ENCODE results near the gene NIM1K. TPM values are rescaled to one million over a fixed set of nuclear protein-coding genes. Genes with fewer than 3 reads are reported as not detected.
"Not testable (repeated sequence)": the region's sequence is repeated elsewhere in the genome, so short reads cannot be mapped to it uniquely, and the experiment has no call there.

Gene NIM1K
- polyA plus RNA-seq, 3 donors: 0.31 to 0.61 (median 0.44) TPM

DNA sequence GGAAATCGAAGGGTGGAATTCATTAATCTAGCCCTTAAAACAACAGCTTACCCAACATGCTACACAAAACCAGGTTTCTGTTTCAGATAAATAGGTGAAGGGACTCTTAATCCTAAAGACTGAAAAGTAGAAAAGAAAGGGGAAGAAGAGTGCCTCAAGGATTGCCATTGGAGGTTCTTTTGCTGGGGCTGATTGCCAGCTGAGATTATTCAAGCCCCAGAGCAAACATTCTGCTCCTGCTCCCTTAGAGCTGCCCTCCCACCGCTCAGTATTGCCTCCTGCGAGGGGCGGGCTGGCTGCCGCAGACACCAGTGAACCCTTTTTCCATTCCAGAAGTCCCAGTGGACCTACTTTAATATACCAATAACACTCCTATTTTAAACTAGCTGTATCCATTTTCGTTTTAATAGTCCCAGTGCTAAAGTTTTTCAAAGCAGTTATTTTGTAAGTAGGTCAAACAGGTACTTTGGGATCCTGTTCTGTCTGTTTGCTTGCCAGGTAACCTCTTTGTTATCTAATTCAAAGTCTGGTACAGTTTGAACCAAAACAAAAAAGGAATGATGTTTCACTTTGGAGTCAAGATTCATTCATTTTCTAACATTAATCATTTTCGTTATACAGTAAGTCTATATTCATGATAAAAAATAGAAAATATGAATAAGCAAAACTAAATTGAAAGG, 82.5 kb downstream of the NIM1K start:
- DNase-seq (ENCODE audit: low read depth in 3 of 3, low spot score in 2 of 3): no peak

DNA sequence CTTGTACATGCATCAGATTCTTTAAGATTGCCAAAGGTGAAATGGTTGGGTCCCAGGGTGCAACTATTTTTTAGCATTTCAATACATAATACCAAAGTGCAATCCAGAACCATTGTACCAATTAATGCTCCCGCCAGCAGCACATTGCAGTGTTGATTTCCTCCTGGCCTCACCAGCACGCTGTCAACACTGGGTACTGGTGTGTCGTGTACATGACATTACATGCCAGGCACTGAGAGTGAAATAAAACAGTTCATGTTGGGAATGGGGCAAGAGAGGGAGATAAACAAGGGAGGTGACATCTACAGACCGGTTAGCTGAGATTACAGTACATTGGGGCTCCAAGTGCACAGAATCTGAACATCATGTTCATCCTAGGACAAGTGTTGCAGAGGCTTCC, 83.4 kb downstream of the NIM1K start:
- DNase-seq (ENCODE audit: low read depth in 3 of 3, low spot score in 2 of 3): no peak

DNA sequence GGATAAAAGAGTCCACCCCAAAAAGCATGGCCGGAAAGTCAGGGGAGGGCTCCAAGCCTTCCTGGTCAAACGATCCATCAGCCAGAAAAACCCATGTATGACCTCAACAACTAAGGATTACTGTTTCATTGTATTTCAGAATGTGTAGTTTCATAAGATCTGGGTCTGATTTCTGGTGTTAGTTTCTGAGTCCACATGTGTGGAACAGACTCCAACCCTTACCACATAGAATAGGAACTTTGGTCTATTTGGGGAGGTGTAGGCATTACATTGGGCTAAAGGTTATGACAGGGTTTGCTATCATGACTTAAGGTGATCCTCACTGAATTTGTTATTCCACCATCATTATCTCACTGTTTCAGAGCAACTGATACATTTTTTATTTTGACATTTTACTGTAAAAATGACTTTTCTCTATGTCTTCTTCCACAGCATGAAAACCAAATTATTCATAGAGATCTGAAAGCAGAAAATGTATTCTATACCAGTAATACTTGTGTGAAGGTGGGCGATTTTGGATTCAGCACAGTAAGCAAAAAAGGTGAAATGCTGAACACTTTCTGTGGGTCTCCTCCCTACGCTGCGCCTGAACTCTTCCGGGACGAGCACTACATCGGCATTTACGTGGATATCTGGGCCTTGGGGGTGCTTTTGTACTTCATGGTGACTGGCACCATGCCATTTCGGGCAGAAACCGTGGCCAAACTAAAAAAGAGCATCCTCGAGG, 87.7 kb downstream of the NIM1K start:
- DNase-seq (ENCODE audit: low read depth in 3 of 3, low spot score in 2 of 3): no peak

DNA sequence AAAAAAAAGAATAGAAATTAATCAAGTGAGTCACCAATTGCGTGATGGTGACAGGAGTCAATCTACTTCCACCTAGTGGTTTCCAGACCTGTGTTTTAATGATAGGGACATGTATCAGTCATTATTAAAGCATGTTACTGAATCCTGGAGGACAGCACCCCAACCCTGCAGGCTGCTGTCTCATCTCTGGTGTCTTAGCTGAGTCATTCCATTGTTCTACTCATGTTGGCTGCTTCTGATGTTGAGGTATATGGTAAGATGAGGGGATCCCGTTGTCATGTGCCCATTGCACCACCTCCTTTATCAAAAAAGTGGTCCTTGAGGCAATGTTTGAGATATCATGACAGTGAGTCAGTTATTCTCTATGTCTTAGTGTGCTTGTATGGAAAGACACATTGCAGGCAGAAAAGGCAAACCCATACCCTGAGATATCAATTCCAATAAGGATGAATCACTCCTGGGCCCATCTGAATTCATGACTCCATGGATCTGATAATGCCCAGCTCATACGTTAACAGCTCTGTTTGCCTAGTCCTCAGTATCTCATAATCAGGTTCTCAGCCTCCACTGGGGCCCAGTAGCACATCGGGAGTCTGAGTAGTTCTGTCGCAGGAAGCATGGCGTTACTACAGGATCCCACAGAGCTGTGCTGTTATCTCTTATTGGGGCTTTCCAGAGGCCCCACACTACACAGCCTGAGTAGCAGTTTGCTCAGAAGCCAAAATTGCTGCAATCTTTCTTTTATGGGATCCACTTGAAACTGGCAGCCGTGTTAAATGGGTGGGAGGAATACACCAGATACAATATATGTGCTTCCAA, 90.0 kb downstream of the NIM1K start:
- DNase-seq (ENCODE audit: low read depth in 3 of 3, low spot score in 2 of 3): no peak

DNA sequence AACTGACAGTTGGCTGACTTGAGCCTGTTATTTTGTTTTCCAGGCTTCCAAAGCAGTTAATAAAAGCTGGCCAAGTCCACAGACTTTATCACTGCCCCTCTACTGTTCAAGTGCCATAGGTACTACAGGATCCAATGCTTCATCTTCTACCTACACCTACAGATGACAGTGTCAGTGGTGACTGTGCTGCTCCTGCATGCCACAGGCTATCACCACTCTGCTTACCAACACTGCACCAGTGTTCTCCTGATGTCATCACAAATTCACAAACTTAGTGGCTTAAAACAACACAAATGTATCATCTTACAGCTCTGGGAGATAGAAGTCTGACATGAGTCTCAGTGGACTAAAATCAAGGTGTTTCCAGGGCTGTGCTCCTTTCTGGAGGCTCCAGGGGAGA, 94.6 kb downstream of the NIM1K start:
- no peak for DNase-seq (ENCODE audit: low read depth in 3 of 3, low spot score in 2 of 3)

DNA sequence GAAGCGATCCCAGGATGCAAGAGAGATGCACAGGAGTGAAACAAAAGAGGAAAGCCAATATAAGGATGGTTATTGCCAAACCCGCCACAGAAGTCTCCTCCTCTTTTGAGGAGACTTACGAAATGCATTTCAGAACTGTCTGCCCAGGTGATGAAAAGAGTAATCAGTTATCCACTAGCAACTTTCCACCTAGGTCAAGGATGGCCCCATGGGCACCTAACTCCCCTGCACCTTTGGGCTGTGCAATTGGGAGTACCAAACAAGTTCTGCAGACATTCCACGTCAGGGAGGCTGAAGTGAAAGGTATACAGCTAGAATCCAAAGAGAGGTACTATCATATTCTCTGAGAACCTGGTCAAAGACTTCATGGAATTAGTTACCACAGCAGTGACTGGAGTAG, 95.5 kb downstream of the NIM1K start:
- DNase-seq (ENCODE audit: low read depth in 3 of 3, low spot score in 2 of 3): no peak

DNA sequence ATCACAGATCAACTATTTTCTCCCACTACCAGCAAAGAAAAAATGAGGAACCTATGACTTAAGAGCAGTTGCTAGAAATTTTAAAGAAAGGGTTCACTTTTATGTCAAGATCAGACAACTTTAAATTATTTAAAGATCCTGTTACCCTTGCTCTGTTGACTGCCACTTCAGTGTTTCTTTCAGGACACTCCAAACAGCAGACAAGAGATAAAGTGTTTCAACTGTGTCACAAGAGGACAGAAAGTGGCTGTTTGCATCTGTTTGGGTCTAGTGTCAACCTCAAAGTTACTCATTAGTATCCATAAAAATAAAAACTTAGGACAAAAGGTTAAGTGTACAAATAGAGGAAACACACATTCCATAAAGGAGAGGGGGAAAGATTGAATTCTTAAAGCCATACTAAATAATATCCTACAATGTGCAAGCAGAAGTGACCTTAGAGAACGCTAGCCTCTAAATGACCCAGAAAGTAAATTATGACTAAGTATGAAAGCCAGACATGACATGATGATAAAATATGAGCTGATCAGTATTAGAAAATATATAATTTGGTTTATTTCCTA, 96.3 kb downstream of the NIM1K start:
- DNase-seq (ENCODE audit: low read depth in 3 of 3, low spot score in 2 of 3): no peak

DNA sequence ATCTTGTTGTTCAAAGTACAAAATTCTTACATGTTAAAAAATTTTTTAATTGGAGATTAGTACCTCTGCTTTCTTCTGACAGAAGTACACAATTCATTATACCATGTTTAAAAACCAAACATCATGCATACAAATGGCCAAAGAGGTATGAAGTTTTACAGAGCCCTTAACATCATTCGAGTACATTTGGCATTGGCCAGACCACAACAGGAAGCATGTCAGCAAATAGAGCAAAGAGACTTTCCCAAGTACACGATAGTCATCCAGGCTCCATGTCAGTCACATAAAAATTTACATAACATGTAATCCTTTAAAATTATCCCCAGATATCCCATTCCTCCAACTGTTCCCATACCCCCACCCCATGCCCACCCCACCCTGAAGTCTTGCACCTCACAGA, 98.7 kb downstream of the NIM1K start:
- DNase-seq (ENCODE audit: low read depth in 3 of 3, low spot score in 2 of 3): no peak

DNA sequence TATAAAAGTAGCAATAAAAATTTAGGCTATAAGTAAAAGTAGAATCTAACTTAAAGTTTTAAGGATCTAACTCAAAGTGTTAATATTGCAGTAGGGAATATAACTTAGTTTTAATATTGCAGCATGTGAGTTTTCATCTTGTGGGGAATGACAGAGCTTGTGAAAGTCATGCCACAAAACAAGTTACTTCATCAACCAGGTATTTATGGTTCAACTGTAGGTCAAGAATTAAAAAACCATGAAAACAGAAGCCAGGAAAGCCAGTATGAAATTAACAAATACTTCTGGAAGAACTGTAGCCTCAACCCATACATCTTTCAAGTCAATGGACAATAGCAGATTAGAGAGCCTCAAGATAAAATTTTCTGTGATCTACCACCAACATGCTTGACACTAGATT, 102.2 kb downstream of the NIM1K start:
- no peak for DNase-seq (ENCODE audit: low read depth in 3 of 3, low spot score in 2 of 3)

DNA sequence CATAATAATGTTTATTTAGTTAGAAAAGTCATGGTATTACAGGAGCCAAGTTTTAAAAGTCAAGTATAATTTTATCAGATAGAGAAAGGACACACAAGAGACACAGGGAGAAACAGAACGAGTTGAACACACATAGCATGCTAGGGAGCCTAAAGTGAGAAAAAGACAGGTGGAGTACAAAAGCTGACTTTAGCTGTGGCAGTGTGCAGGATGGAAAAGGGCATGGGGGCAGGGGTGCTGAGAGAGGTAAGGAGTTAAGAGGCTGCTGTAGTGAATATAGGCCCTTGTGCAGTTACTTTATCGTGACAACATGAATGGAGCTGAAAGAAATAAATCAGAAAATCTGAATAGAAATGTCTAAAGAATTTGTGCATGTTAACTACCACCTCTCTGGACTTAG, 103.2 kb downstream of the NIM1K start:
- DNase-seq (ENCODE audit: low read depth in 3 of 3, low spot score in 2 of 3): no peak

DNA sequence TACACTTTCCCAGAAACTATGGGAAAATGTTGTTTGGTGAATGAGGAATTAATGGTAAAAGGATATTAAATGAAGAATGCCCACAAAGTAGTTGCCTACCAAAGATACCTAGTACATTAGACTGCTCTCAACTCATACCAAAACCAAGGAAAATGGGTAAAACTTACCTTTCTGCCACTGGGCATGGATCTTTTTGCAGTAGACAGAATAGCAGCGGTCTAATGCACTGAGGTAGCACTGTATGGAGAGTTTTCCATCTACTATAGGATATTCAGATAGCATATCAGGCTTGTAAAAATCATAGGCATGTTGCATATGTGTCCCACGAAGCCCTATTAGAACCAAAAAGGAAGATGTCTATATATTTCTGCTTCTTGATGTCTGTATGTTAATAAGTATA, 104.8 kb downstream of the NIM1K start:
- no peak for DNase-seq (ENCODE audit: low read depth in 3 of 3, low spot score in 2 of 3)

DNA sequence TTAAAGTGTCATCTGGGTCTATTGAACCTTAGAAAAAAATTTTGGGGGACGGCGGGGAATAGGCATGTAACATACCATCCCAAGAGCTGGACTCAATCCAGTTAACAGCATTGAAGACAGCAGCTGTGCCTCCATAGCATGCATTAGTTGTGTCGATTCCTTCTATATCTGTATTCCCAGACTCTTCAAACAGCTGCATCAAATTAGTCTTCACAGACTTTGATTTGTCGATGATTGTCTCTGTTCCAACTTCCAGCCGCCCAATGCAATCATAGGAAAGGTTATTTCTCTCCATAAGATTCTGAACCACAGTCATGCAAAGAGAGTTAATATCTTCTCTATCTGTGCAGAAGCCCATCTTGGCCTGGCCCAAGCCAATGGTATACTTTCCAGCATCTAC, 106.4 kb downstream of the NIM1K start:
- DNase-seq (ENCODE audit: low read depth in 3 of 3, low spot score in 2 of 3): no peak

DNA sequence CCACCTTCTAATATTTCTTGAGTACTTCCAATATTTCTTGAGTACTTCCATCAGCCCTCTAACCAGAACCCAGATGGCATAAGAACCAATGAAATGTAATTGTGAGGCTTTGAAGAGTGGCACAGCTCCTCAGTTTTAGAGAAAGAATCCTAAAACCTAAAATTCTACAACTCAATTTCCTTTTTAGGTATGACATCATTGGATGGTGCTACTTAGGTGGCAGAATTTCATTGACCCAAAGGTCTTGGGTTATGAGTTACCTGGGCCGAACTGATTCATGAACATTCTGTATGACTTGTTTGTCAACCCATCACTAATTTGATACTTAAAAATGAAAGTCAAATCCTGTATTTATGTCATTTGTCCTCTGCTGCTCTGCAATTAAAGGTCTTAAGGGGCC, 108.1 kb downstream of the NIM1K start:
- no peak for DNase-seq (ENCODE audit: low read depth in 3 of 3, low spot score in 2 of 3)

DNA sequence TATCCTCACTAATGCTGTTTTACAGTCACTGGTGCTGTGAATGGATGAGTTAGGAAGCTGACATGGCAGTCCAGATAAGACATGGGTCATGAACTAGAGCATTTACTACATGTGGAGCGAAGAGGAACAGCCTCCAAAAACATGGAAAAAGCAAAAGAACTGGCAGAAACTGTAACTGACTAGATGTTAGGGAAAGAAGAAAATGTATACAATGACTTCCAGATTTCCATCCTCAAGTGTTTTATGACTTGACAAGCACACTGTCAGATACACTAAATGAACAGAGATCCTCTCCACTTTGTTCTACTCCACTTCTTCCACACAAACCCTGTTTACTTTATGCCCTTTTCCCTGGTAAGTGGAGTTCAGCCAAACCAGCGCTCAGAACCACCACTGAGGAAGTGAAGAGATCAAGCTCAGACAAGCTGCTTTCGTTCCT, 109.6 kb downstream of the NIM1K start:
- DNase-seq (ENCODE audit: low read depth in 3 of 3, low spot score in 2 of 3): no peak

DNA sequence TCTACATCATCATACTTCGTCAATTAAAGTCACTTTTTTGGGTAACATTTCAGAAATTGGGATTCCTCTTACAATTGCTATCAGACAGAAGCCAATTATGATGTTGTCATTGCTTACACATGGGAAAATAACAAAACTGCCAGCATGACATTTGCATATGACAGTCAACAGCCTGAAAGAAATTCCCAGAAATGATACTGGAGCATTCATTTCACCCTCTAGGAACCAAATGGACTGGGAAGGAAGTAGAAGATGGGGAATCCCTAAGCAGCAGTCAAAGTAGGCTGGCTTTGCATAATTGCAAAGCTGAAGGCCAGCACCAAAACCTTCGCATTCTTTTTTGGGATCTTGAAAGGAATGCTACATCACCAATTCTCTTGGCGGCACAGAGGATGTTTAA, 110.5 kb downstream of the NIM1K start:
- no peak for DNase-seq (ENCODE audit: low read depth in 3 of 3, low spot score in 2 of 3)

DNA sequence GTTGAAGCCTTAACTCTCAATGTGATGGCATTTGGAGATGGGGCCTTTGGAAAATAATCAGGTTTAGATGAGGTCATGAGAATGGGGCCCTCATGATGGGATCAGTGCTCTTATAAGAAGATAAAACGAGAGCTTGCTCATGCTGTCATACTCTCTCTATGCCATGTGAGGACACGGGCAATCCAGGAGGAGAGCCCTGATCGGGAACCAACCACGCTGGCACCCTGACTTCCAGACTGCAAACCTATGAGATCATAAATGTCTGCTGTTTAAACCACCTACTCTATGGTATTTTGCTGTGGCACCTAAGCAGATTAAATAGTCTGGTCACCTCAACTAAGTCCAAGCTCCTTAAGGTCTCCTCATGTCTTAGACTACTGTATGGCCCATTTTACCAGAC, 111.2 kb downstream of the NIM1K start:
- no peak for DNase-seq (ENCODE audit: low read depth in 3 of 3, low spot score in 2 of 3)

DNA sequence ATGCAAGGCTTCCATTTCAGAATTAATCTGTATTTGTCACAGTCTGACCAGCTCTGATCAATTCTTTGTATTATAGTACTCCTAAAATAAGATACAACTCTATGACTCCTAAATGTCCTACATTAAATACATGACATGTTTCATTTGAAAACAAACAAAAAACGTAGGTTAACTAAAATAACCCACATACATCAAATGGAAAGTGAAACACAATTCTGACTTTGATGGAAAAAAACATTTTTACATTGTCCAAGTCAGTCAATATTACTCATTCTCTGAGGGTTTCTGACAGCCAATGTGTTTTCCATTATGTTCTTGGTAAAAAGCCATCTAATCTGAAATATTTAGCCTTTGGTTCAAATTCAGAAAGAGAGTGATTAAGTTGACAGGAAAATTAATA, 112.5 kb downstream of the NIM1K start:
- DNase-seq (ENCODE audit: low read depth in 3 of 3, low spot score in 2 of 3): no peak

DNA sequence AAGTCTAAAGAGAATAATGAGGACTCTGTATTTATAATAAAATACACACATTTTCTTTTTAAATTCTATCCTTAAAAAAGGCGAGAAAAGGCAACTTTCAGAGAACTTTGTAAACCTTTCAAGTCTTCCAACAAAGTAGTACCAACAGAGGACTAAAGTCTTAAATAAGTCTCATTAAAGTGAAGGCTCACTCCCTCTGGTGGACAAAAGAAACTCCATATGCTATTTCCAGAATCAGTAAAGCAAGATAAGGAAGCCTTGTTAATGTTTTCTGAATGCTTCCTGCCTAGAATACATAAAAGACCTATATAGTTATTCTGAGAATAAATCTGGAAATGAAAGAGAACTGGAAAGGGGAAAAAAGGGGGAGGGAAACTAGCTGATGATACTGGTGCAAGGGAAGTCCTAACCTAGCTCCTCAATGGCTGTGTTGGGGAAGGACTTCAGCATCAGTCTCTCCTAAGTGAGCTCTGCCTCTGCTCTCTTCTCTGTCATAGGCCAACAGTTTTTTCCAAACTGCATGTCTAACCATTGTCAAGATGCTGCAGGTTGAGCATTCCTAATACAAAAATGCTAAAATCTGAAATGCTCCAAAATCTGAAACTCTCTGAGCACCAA, 114.0 kb downstream of the NIM1K start:
- DNase-seq (ENCODE audit: low read depth in 3 of 3, low spot score in 2 of 3): peak; percentile 39 to 60 (median 47)

DNA sequence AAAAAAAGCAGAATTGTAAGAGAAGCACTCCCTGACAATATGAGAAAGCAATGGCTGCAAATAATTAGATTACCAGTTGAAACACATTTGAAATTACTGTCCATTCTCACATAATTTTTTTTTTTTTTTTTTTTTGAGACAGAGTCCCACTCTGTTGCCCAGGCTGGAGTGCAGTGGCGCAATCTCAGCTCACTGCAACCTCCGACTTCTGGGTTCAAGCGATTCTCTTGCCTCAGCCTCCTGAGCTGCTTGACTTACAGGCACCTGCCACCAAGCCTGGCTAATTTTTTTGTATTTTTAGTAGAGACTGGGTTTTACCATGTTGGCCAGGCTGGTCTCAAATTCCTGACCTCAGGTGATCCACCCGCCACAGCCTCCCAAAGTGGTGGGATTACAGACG, 114.9 kb downstream of the NIM1K start:
- not testable (repeated sequence) for DNase-seq (ENCODE audit: low read depth in 3 of 3, low spot score in 2 of 3)

DNA sequence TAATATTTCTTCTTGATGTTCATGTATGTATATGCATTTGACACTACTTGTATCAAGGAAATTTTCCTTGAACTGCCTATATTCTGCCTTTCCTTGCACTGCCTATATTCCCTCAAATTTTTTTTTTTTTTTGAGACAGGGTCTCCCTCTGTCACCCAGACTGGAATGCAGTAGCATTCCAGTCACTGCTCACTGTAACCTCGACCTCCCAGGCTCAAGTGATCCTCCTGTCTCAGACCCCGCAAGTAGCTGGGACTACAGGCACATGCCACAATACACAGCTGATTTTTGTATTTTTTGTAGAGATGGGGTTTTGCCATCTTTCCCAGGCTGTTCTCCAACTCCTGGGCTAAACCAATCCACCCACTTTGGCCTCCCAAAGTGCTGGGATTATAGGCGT, 117.1 kb downstream of the NIM1K start:
- no peak for DNase-seq (ENCODE audit: low read depth in 3 of 3, low spot score in 2 of 3)

DNA sequence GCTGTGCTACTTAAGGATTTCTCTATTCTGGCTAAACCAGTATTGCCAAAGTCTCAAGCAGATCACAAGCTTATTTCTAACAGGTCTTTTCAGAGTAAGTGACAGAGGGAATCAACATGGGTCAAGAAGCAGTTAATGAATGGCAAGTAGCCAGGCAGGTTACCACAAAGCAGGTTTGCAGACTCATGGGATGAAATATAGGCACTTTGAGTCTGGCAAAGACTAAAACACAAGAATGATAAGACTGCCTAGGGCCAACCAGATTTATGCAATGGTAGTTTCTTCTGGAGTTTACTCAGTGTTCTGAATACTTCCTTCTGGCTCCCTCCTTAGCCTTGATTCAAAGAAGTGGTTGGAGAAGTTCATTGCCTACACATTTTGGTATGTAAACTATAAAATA, 117.6 kb downstream of the NIM1K start:
- peak in 1 of 3 donors; percentile 19 for DNase-seq (ENCODE audit: low read depth in 3 of 3, low spot score in 2 of 3)

Measured in right renal cortex interstitium (tissue), 3 donors.